KG1 (cell line): Measurements from ENCODE around the gene HDAC4.

Experiments used
- DNase-seq: peaks from one replicate; lab custom pipeline; 2025; lab: John Stamatoyannopoulos, UW

The HDAC4 gene

DNA sequence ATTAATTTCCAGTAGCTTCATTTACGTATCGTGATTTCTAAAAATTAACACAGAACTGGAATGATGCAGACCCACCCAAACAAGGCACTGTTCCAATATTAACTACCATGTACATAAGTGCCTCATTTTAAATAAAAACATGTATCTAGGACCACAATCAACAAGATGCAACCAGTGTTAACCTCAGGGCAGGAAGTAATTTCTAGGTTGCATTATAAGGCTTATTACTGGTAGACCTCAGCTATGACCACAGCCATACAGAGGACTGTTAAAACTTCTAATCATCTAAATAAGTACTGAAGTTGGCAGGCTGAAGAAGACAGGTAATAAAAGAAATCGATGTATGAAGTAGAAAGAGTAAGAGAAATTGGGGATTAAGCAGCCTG, 262.9 kb downstream of the HDAC4 start:
- DNase-seq, result no peak

DNA sequence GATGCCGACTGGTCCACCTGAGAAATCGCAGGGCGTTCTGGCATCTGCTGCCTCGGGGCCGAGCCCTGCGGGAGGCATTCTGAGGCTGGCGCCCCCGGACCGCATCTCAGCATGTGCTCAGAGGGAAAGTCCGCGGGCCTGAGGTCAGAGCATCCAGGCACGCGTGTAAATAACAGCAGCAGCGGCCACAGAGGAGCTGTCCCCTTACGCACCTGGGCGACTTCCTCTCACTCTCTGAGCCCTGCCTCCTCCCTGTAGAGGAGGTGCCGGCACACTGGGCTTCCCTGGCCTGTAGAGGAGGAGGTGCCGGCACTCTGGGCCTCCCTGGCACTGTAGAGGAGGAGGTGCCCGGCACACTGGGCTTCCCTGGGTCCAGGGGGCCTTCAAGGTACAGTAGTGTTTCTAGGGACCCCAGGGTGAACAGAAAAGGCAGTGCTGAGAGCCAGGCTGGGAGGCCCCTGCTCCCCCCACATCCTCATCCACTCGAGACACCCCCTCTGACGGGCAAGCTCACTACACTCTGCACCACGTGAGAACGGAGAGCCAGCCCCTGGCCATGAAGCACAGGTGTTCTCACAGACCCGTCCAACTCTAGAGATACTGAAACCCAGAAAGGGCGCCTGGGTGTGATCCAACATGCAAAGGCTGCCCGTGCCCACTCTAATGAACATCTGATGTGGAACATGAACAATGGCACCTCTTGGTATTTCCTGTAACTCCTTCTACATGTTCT, 263.5 kb downstream of the HDAC4 start:
- no peak for DNase-seq

GRCh38 chr2:239136762-239137161, 264.1 kb downstream of the HDAC4 start:
- DNase-seq, result no peak

GRCh38 chr2:239136203-239136602, 264.6 kb downstream of the HDAC4 start:
- DNase-seq, result no peak

DNA sequence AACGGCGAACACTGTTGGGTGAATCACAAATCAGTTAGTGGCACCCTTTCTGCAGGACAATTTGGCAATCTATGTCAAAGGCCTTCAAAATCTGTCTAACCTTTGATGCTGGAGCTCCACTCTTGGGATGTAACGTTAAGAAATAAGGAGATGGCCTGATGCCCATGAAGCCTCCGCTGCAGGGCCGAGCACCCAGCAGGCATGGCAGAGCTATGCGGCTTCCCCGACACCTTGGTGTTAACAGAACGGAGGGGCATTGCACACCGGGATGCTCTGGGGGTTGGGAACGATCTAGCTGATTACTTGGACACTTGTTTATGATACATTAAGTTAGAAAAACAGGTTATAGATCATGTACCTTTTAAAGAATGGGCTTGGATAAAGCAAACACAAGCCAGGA, 265.3 kb downstream of the HDAC4 start:
- no peak for DNase-seq

GRCh38 chr2:239133945-239134570, 266.8 kb downstream of the HDAC4 start:
- no peak for DNase-seq

DNA sequence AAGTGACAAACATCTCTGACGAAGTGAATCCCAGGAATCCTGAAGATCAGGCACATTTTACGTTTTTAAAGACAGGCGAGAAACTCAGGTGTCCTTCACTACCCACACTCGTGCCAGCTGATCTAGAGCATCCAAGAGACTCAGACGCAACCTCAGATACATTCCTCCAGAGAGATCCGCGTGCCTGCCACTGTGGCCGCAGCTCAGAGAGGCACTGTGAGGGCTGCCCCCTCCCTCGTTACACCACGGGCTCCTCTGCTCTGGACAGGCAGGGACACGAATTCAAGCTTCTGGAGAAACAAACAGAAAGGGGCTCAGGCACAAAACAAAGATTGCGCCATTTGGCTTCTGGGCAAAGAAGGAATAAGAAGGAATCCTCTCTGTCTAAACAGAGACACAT, 268.0 kb downstream of the HDAC4 start:
- DNase-seq, result no peak

DNA sequence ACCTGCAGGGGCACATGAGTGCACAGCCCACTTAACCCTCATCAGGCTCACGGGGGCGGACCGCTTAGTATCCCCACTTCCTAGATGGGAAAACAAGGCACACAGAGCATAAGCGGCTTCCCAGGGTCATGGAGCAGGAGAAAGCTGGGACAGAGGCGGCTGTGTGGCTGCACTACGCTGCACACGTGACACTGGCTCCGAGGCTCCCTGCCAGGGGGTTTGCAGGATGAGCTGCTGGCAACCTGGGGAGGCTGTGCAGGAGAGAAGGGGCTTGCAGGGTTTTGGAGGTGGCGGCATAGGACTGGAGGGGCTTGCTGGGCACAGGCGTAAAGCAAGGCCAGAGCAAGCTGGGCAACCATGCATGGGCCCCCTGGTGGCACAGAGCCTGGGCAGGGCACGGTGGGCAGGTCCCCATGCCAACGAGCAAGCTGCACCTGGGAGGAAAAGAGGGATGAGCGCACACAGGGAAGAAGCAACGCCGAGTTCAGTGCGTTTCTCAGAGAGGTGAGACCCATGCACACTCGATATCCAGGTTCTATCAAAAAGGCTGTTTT, 268.6 kb downstream of the HDAC4 start:
- no peak for DNase-seq

- no peak for DNase-seq
Observed at GRCh38 chr2:239131521-239131920, 269.3 kb downstream of the HDAC4 start.

GRCh38 chr2:239130786-239131325, 270.0 kb downstream of the HDAC4 start:
- no peak for DNase-seq

DNA sequence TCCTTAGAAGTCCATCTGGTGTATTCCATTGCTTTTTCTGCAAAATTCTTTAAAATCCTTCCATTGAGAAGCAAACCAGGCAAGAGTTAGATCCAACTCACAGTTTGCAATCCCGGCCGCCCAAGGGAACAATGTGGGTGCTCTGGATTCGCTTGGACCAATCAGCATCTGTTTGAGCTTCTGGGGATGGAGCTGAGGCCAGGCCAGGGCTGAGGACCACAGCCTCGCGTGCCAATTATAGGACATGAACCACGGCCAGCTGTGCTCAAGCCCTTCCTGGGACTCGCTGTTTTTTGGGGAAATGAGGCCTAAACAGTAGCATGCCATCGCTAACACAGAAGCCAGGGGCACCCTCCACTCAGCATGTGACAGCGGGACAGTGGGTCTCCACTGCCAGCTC, 270.8 kb downstream of the HDAC4 start:
- no peak for DNase-seq

DNA sequence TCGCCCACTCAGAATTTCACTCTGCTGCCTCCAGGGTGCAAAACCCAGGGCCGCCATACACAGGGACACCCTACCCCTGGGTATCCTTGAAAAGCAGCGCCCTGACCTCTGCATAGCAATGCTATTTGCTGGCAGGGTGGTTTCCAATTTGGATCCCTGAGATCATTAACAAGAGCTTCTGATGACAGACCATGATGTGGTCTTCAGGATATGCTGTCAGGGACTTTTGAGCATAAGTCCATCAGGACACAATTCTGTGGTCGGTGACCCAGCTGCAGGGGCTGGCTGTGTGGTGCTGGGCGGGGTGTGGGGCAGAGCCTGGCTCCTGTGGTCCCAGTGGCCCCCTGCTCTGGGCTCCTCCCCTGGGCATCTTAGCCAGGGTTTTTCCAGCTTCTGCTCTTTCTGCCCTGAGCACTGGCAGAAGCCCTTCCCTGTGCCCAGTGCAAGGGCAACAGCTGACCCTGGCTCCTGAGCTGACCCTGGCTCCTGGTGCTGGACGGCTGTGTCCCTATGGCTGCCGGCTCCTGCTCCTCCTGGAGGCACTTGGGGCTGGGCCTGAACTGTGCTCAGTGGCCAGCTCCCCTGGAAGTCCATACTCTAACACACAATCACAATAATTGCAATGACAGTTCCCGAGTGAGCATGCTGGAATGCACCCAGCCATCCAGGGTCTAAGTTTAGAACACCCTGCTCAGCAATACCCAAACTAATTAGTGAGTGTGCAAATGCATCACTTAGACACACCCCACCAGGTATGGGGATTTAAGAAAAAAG, 271.5 kb downstream of the HDAC4 start:
- DNase-seq, result no peak

DNA sequence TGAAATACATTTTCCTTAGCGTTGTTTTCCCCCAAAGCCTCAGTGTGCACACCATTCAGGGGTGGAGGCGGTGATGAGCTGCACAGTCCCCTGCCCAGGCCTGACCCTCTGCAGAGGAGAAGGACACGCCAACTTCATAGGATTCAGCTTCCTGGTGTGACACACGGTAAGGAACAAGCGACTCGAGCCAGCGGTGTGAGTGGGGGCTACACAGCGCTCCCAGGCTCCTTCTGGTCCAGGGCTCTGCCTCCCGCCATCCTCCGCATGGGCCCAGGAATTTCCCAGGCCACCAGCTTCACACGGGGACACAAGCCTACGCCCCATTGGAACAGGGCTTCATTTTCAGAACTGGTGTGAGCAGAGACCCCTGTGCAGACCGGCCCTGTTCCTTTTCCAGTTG, 272.1 kb downstream of the HDAC4 start:
- DNase-seq, result no peak

GRCh38 chr2:239127513-239127912, 273.3 kb downstream of the HDAC4 start:
- DNase-seq, result no peak

- no peak for DNase-seq
Observed at GRCh38 chr2:239125726-239126675, 274.8 kb downstream of the HDAC4 start.

- no peak for DNase-seq
Observed at GRCh38 chr2:239124152-239124899, 276.5 kb downstream of the HDAC4 start.

DNA sequence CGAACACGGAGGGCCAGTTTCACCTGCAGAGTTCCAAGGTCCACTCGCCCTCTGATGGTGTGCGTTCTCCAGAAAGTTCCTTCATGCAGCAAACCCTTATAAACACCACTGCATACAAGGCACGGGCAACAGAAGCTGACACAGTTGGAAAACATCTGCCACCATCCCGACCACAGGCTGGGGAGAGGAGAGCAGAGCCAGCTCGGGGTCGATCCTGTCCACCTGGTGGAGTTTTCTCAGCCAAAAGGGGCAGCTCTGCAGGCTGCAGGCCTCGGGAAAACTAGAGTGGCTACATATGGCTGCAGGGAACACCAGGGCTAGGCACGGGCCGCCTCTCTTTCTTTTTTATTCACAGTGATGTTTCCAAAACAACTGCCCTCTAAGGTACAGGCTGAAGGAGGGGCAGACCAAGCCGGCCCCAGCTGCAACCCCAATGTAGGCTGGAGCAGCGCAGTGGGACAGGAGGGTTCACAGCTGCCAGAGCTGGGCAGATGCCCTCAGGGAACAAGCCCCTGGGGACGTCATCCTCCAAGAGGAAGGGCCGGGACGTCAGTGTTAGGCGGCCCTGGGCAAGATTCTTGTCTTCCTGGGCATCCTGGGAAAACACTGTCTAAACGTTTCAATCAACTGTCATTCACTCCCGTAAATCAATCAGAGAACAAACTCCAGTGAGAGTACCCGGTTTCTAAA, 278.3 kb downstream of the HDAC4 start:
- no peak for DNase-seq

DNA sequence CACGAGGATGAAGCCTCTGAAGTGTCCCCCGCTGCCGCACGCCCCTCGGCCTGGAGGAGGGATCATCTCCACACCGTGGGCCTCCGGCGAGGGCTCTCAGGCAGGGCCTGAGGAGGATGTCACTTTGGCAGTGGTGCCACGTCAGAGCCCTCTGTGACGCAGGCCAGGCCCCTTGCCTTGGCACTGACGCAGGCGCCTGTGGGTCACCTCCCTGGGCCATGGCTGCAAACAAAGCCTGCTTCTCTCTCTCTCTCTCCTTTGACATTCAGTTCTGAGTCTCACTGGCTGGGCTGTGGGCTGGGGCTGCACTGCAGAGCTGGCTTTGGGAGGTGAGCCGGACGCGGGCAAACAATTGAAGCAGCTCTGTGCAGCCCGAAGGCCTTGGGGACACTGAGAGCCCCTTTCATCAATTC, 279.2 kb downstream of the HDAC4 start:
- DNase-seq, result no peak

DNA sequence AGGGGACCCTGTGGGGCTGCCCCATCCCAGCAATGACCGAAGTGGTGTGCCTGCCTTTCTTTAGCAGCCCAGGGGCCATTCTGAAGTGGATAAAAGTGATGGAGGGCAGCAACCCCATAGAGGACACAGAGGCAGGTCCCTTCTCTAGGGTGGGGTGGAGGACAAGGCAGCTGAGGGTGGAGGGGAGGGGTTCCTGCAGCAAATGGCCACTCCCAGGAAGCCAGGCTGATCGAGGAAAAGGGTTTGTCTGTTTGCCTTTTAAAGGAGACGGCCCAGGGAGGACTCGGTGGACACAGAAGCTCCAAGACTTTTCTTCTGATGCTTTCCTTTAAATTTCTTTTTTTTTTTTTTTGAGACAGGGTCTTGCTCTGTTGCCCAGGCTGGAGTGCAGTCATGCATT, 280.2 kb downstream of the HDAC4 start:
- DNase-seq, result no peak
